ENCODE data around the gene OR5AS1.

DNA sequence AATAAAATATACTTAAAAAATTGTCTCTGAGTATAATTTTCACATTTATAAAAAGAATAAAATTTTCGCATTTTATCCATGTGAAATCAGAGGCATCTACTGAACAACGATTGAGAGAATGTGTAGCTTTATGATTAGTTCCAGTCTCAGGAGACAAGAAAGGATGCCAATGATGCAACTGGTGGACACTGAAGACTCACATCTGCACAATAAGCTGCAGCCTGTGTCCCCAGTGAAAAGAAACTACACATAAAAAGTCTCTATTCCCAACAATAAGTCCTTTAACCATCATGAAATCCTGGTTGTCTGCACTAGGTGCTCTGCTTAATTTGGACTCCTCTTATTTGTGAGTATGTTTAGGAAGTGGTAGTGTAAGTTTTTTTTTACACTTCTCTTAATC, 22.0 kb downstream of the OR5AS1 start:
- TF ChIP-seq EP300 (IDR thresholded peaks at IDR 0.05) (no peak), KDM5A (IDR thresholded peaks at IDR 0.05) (no peak), RFX5 (IDR thresholded peaks at IDR 0.05) (no peak), CBX2 (IDR thresholded peaks at IDR 0.05; ENCODE audit: borderline replicate concordance, low read depth) (no peak), MAZ (IDR thresholded peaks at IDR 0.05; ENCODE audit: borderline replicate concordance, low read depth, low read length) (no peak), POLR2A (IDR thresholded peaks at IDR 0.05; ENCODE audit: low read length) (no peak), SREBF2 (IDR thresholded peaks at IDR 0.05) (no peak), RAD21 (conservative IDR thresholded peaks at IDR 0.05 in 1 of 2, IDR thresholded peaks at IDR 0.05 in 1 of 2) (no peak)
- TF ChIP-seq, protein P1, sequence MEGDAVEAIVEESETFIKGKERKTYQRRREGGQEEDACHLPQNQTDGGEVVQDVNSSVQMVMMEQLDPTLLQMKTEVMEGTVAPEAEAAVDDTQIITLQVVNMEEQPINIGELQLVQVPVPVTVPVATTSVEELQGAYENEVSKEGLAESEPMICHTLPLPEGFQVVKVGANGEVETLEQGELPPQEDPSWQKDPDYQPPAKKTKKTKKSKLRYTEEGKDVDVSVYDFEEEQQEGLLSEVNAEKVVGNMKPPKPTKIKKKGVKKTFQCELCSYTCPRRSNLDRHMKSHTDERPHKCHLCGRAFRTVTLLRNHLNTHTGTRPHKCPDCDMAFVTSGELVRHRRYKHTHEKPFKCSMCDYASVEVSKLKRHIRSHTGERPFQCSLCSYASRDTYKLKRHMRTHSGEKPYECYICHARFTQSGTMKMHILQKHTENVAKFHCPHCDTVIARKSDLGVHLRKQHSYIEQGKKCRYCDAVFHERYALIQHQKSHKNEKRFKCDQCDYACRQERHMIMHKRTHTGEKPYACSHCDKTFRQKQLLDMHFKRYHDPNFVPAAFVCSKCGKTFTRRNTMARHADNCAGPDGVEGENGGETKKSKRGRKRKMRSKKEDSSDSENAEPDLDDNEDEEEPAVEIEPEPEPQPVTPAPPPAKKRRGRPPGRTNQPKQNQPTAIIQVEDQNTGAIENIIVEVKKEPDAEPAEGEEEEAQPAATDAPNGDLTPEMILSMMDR (IDR thresholded peaks at IDR 0.05): no peak
- TF ChIP-seq, protein P2, sequence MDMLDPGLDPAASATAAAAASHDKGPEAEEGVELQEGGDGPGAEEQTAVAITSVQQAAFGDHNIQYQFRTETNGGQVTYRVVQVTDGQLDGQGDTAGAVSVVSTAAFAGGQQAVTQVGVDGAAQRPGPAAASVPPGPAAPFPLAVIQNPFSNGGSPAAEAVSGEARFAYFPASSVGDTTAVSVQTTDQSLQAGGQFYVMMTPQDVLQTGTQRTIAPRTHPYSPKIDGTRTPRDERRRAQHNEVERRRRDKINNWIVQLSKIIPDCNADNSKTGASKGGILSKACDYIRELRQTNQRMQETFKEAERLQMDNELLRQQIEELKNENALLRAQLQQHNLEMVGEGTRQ (IDR thresholded peaks at IDR 0.05): no peak
